Smooth muscle cell (in vitro differentiated cells): ENCODE data around the gene CCDC85C. TPM values are rescaled to one million over a fixed set of nuclear protein-coding genes. Genes with fewer than 3 reads are reported as not detected.
A peak's percentile ranks its signal among the peaks of the same experiment; 100 is the strongest.

Experiments used
- DNase-seq: peaks from one replicate; lab custom pipeline; 2025; ENCODE audit not compliant: unreplicated experiment; lab: John Stamatoyannopoulos, UW
- H2AFZ ChIP-seq: fragments of 200-600 bp; sonication (generic); 2 replicates; pipeline ENCODE4 v1.6.0; 2016; ENCODE audit warnings: antibody characterized with exemption, low read depth, mild to moderate bottlenecking
- H3F3A ChIP-seq: fragments of 200-600 bp; sonication (generic); 2 replicates; pipeline ENCODE4 v1.6.0; 2017; ENCODE audit warnings: antibody characterized with exemption, low read depth
- H3K27ac ChIP-seq: fragments of 200-600 bp; sonication (generic); 2 replicates; pipeline ENCODE4 v1.5.1; 2016; ENCODE audit warnings: low read depth, mild to moderate bottlenecking
- H3K27me3 ChIP-seq: fragments of 200-600 bp; sonication (generic); 2 replicates; pipeline ENCODE4 v1.6.1; 2016; ENCODE audit warnings: low read depth, mild to moderate bottlenecking
- H3K36me3 ChIP-seq: fragments of 200-600 bp; sonication (generic); 2 replicates; pipeline ENCODE4 v1.5.1; 2016; ENCODE audit warnings: low read depth
- H3K4me1 ChIP-seq: fragments of 200-600 bp; sonication (generic); 2 replicates; pipeline ENCODE4 v1.5.1; 2016; ENCODE audit warnings: low read depth
- H3K4me2 ChIP-seq: fragments of 200-600 bp; sonication (generic); 2 replicates; pipeline ENCODE4 v1.6.0; 2016; ENCODE audit warnings: mild to moderate bottlenecking
- H3K4me3 ChIP-seq: fragments of 200-600 bp; sonication (generic); 2 replicates; pipeline ENCODE4 v1.5.1; 2016; ENCODE audit warnings: mild to moderate bottlenecking
- H3K79me2 ChIP-seq: fragments of 200-600 bp; sonication (generic); 2 replicates; pipeline ENCODE4 v1.6.0; 2016; ENCODE audit warnings: low read depth, mild to moderate bottlenecking
- H3K9ac ChIP-seq: fragments of 200-600 bp; sonication (generic); 2 replicates; pipeline ENCODE4 v1.6.0; 2016; ENCODE audit warnings: low read depth
- H3K9me3 ChIP-seq: fragments of 200-600 bp; sonication (generic); replicated peaks from 2 replicates; pipeline ENCODE4 v1.5.1; 2016; ENCODE audit warnings: low read depth
- H4K20me1 ChIP-seq: fragments of 200-600 bp; sonication (generic); 2 replicates; pipeline ENCODE4 v1.6.0; 2016; ENCODE audit warnings: low read depth
- WGBS: methylation state at CpG from one replicate; pipeline ENCODE4 v1.1.7; 2016; ENCODE audit warnings: low lambda C conversion rate; 5-methylcytosine and 5-hydroxymethylcytosine counted together
- polyA plus RNA-seq: library from polyadenylated mRNA; unstranded; fragments of >200 nt; fragmentation: Nextera tagmentation; extraction: Ambion mirVana; gene quantifications from 2 replicates; pipeline ENCODE4 v1.2.1, GENCODE V29; 2016
- total RNA-seq: library from RNA; depleted of rRNA; stranded (reverse); fragments of >200 nt; gene quantifications from 2 replicates; pipeline ENCODE4 v1.2.3, GENCODE V29; 2014
- TF ChIP-seq, protein P1 (sequence below): fragments of 200-600 bp; sonication (generic); IDR thresholded peaks from 2 replicates; pipeline ENCODE4 v1.5.1; 2017; ENCODE audit warnings: borderline replicate concordance, mild to moderate bottlenecking, antibody characterized with exemption; ENCODE audit not compliant: insufficient read depth, poor library complexity, severe bottlenecking

CCDC85C gene
- total and polyA plus RNA-seq, 2 experiments from 2014 or later, result 4.0 to 6.5 TPM

DNA sequence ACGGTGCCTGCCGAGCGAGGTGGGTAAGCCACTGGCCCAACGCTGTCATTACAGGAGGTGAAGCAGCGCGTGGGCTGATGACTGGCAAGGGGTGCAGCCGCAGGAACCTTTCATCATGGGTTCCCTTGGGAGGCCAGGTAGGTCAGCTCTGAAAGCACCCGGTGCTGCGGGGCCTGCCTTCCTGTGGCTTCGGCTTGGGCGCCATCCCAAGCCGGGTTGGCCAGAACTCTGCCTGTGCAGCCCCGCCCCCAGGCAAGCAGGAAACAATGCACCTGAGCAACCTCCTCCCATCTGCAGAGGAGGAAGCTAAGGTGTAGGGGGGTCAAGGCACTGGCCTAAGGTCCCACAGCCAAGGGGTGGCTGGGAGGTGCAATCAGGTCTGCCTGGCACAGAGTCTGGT is 21.0 kb upstream of the CCDC85C start:
- Histone ChIP-seq H3F3A (no peaks in the 10 kb centered on the region), H3K4me1 (peaks cover 4% of the 10 kb centered on the region), H2AFZ (no peak overlapping the region), H3K9me3 (no peaks in the 10 kb centered on the region), H3K36me3 (no peaks in the 10 kb centered on the region), H3K27me3 (no peaks in the 10 kb centered on the region), H4K20me1 (no peaks in the 10 kb centered on the region), H3K4me3 (no peak overlapping the region), H3K9ac (no peak overlapping the region), H3K27ac (no peak overlapping the region), H3K79me2 (no peaks in the 10 kb centered on the region), H3K4me2 (no peak overlapping the region)
- TF ChIP-seq, protein P1, sequence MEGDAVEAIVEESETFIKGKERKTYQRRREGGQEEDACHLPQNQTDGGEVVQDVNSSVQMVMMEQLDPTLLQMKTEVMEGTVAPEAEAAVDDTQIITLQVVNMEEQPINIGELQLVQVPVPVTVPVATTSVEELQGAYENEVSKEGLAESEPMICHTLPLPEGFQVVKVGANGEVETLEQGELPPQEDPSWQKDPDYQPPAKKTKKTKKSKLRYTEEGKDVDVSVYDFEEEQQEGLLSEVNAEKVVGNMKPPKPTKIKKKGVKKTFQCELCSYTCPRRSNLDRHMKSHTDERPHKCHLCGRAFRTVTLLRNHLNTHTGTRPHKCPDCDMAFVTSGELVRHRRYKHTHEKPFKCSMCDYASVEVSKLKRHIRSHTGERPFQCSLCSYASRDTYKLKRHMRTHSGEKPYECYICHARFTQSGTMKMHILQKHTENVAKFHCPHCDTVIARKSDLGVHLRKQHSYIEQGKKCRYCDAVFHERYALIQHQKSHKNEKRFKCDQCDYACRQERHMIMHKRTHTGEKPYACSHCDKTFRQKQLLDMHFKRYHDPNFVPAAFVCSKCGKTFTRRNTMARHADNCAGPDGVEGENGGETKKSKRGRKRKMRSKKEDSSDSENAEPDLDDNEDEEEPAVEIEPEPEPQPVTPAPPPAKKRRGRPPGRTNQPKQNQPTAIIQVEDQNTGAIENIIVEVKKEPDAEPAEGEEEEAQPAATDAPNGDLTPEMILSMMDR, result no peak
- no peak for DNase-seq
- 83% methylated on average over 13 of the region's 13 CpGs for WGBS

DNA sequence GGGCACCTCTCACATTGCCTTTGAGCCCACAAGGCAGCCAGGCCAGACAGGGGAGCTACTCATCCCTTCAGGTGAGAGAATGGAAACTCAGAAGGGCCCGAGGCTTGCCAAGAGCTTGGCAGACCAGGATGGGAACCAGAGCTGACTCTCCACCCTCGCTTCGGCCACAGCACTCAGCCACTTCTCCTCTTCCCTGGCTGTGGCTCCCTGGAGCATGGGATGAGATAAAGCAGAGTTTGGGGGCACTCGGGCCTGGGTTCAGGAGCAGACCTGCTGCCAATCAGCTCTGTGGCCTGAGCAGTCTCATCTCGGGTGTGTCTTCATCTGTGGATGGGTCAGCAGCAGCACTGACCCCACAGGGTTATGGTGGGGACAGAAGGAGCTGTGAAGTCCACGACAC is 20.0 kb upstream of the CCDC85C start:
- 92% methylated on average over 6 of the region's 6 CpGs for WGBS
- H3K4me1 ChIP-seq, result peaks cover 8% of the 10 kb centered on the region
- no peaks in the 10 kb centered on the region for H3K79me2 ChIP-seq
- no peak overlapping the region for H3K27ac ChIP-seq
- H3K4me2 ChIP-seq, result no peak overlapping the region
- TF ChIP-seq, protein P1, result no peak
- no peaks in the 10 kb centered on the region for H3K36me3 ChIP-seq
- no peaks in the 10 kb centered on the region for H3K9me3 ChIP-seq
- H3K27me3 ChIP-seq, result no peaks in the 10 kb centered on the region
- H3K4me3 ChIP-seq, result no peak overlapping the region
- no peaks in the 10 kb centered on the region for H3F3A ChIP-seq
- no peaks in the 10 kb centered on the region for H4K20me1 ChIP-seq
- no peak overlapping the region for H2AFZ ChIP-seq
- no peak overlapping the region for H3K9ac ChIP-seq
- DNase-seq, result no peak

DNA sequence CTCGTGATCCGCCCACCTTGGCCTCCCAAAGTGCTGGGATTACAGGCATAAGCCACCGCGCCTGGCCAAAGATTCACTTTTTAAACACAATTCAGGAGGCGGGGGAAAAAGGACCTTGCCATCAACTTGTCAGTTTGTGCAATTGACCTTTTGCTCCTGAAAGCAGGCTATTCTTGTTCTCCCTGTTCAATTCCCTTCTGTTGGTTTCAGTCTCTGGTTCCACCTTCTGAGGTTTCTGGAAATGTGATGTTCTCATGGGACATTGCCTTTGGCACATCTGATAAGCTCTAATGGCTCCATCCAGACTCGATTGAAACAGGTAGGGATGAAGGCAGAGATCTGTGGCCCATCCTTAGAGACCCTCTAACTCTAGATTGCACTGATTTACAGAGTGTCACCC is 17.9 kb upstream of the CCDC85C start:
- Histone ChIP-seq H3K27me3 (no peaks in the 10 kb centered on the region), H3K4me1 (peaks cover 12% of the 10 kb centered on the region), H3K27ac (peak overlapping the region; percentile 27), H2AFZ (no peak overlapping the region), H3K4me3 (no peak overlapping the region), H3K36me3 (no peaks in the 10 kb centered on the region), H3K9ac (no peak overlapping the region), H3K79me2 (no peaks in the 10 kb centered on the region), H3F3A (no peaks in the 10 kb centered on the region), H3K9me3 (no peaks in the 10 kb centered on the region), H3K4me2 (no peak overlapping the region), H4K20me1 (no peaks in the 10 kb centered on the region)
- 72% methylated on average over 6 of the region's 6 CpGs for WGBS
- TF ChIP-seq, protein P1, result no peak
- DNase-seq, result no peak

DNA sequence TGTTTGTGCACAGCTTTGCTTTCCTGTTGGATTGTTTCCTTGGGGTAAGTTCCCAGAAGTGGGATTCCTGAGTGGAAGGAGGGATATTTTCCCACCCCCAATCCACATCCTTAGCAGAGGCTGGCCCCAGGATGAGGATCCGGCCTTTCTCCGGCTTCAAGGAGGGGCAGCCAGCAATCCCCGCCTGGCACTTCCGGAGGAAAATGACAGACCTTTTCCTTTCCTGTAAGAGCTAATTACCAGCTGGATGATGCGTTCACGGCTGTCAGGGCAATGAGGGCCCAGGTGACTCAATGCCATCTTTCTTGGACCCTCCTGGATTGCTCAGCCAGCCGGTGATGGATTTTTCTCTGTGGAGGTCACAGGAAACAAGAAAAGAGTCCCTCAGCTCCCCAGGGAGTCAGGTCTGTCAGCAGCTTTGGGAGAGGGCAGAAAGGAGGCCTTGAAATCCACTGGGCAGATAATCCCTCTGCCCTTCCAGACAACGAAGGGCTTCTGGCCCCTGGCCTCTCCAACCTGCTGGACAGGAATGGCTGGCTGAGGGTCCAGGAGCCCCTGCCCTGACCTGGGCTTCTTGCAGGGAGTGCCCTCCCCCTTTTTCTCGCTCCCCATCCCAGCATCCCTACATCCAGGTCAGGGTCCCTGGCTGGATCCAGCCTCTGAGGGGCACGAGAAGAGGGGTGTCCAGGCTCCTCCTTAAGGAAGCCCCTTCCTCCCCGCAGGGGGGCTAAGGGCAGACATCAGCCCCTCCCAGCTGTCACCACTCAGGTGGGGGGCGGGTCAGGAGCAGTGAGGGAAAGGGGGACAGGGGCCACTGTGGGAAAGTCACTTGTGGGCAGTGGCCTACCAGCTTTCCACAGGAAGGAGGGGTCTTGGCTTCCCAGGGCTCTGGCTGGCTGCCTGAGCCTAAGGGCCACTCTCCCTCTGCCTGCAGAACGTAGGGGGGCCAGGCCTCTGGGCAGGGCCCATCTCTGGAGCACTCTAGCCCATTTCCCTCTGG is 16.1 kb upstream of the CCDC85C start:
- H3K4me3 ChIP-seq, result no peak overlapping the region
- H3K9me3 ChIP-seq, result no peaks in the 10 kb centered on the region
- peaks cover 13% of the 10 kb centered on the region for H3K4me1 ChIP-seq
- TF ChIP-seq, protein P1, result no peak
- no peaks in the 10 kb centered on the region for H3F3A ChIP-seq
- H3K27me3 ChIP-seq, result no peaks in the 10 kb centered on the region
- no peaks in the 10 kb centered on the region for H4K20me1 ChIP-seq
- H2AFZ ChIP-seq, result no peak overlapping the region
- no peaks in the 10 kb centered on the region for H3K36me3 ChIP-seq
- no peaks in the 10 kb centered on the region for H3K79me2 ChIP-seq
- H3K4me2 ChIP-seq, result no peak overlapping the region
- WGBS, result 59% methylated on average over 13 of the region's 13 CpGs
- DNase-seq, result no peak
- no peak overlapping the region for H3K9ac ChIP-seq
- no peak overlapping the region for H3K27ac ChIP-seq
